Heart left ventricle (tissue), 16 donors: Measurements from ENCODE around the gene ANKDD1A. TPM values are rescaled to one million over a fixed set of nuclear protein-coding genes. Genes with fewer than 3 reads are reported as not detected.

ENCODE experiments used
- ATAC-seq, 4 donors: fragments of 200-7000 bp; cut with Tn5 transposase; one replicate each; pipeline ENCODE4 v1.9.1; 2020 to 2022; ENCODE audit warnings: moderate library complexity in 4 of 4, mild to moderate bottlenecking in 3 of 4, moderate number of reproducible peaks in 1 of 4
- DNase-seq, 5 donors: peaks; one replicate each; pipeline ENCODE4 v3.0.0-alpha.2; 2020
- H3K27ac ChIP-seq, 12 donors: fragments of 200-600 bp; sonication (generic) in 4 of 12; one replicate each; pipeline versions ENCODE4 v1.5.0 to v1.8.0; 2016 to 2022; ENCODE audit warnings: mild to moderate bottlenecking in 2 of 12
- H3K27me3 ChIP-seq, 9 donors: fragments of 200-600 bp; sonication (generic) in 2 of 9; one replicate each; pipeline versions ENCODE4 v1.5.1 to v1.8.0; 2016 to 2022; ENCODE audit warnings: mild to moderate bottlenecking in 3 of 9
- H3K36me3 ChIP-seq, 9 donors: fragments of 200-600 bp; sonication (generic) in 2 of 9; one replicate each; pipeline versions ENCODE4 v1.5.0 to v1.8.0; 2018 to 2022; ENCODE audit warnings: mild to moderate bottlenecking in 2 of 9
- H3K4me1 ChIP-seq, 12 donors: fragments of 200-600 bp; sonication (generic) in 4 of 12; one replicate each; pipeline versions ENCODE4 v1.5.0 to v1.8.0; 2016 to 2022; ENCODE audit warnings: mild to moderate bottlenecking in 3 of 12
- H3K4me3 ChIP-seq, 12 donors: fragments of 200-600 bp; sonication (generic) in 4 of 12; one replicate each; pipeline versions ENCODE4 v1.5.0 to v1.8.0; 2017 to 2022; ENCODE audit warnings: mild to moderate bottlenecking in 9 of 12, moderate library complexity in 4 of 12
- H3K9me3 ChIP-seq, 12 donors: fragments of 200-600 bp; sonication (generic) in 4 of 12; one replicate each; pipeline versions ENCODE4 v1.5.0 to v1.8.0; 2016 to 2022; ENCODE audit warnings: mild to moderate bottlenecking in 1 of 12
- CTCF ChIP-seq, 12 donors: fragments of 200-600 bp; sonication (generic) in 4 of 12; IDR thresholded peaks; one replicate each; pipeline versions ENCODE4 v1.5.0 to v1.8.0; 2018 to 2022; ENCODE audit warnings: antibody characterized with exemption in 12 of 12, mild to moderate bottlenecking in 5 of 12
- POLR2A ChIP-seq, 2 donors: fragments of 450-650 bp; IDR thresholded peaks; one replicate each; pipeline ENCODE4 v1.6.1; 2017; ENCODE audit warnings: antibody characterized with exemption in 2 of 2, mild to moderate bottlenecking in 2 of 2, moderate library complexity in 2 of 2
- WGBS, 4 donors: extraction: QIAGEN DNeasy Blood & Tissue Kit in 2 of 4; methylation state at CpG; one replicate each; pipeline versions ENCODE4 v1.1.5 to v1.1.7; 2013 to 2018; 5-methylcytosine and 5-hydroxymethylcytosine counted together
- intact Hi-C, 10 donors: fragments of 100-400 bp; cut with DNase I; formaldehyde crosslinking; loops; one replicate each; pipeline versions ENCODE4 v1.11.1 to v1.14.2; 2022
- polyA plus RNA-seq, 2 donors: library from polyadenylated mRNA; stranded (reverse); fragments of 200-250 nt; gene quantifications; one replicate each; pipeline ENCODE4 v1.2.3, GENCODE V29; 2013
- total RNA-seq, 9 donors: library from RNA; depleted of rRNA in 2 of 9; stranded (reverse); fragments of >200 nt in 2 of 9; fragmentation: NEBNext Ultra II Directional in 3 of 9; extraction: Animal tissue kit (Norgen Biotek cat#: 25700) in 3 of 9; gene quantifications; one replicate each; pipeline versions ENCODE4 v1.1.0 to v1.2.4, GENCODE V29; 2016 to 2023
- donor health status: ischemic (EF 13 %, LVEDD 7.1; RV severe dilation, severe dysfunction).
- donor health status: healthy with polysubstance abuse.
- donor health status: DM: no; HTN: yes; CAD: no.
- donor health status: DM: no; HTN: no; CAD: no.
- donor health status: ischemic (EF 25% LVEDD 6.9; RV normal size, moderate dysfunction).
- donor health status: ischemic (EF 25% LVEDD 5.7; RV mildly dilated, moderate dysfunction).
- donor health status: healthy.
- donor health status: DM: yes; HTN: yes; CAD: no.
- donor health status: ischemic (EF 35%, LVEDD 5.7; RV mildly dilated, moderate dysfunction).
- donor health status: nonischemic (EF 11% LVEDD 7.7; RV severe dilation, severe dysfunction).
- donor health status: DM: yes; HTN: yes; CAD: no.
- donor health status: PGD.
- donor health status: ischemic (EF 29% LVEDD 5.4; RV normal size, mild dysfunction).
- donor health status: nonischemic (EF 23%, LVEDD 6.1; RV moderate dilation, normal function).

The ANKDD1A gene
- total and polyA plus RNA-seq, 11 donors: 0.42 to 3.4 (median 1.1) TPM

GRCh38 chr15:64903326-64903950 lies 8.3 kb upstream of the ANKDD1A start:
- intact Hi-C loops: loop anchor here in 1 of 10 donors (10.0 kb wide), 1 partner anchor 89 kb away; no protein-coding TSS in a partner anchor
- ATAC-seq (no peak), DNase-seq (no peak)
- H3K36me3 ChIP-seq: no peaks in the 10 kb centered on the region
- H3K27me3 ChIP-seq: no peaks in the 10 kb centered on the region
- 87 to 94% (median 90%) methylated on average over 4 of the region's 4 CpGs for WGBS, 4 donors
- peaks cover 0 to 20% (median 11%) of the 10 kb centered on the region in 12 donors for H3K9me3 ChIP-seq
- H3K27ac ChIP-seq: peak overlapping the region in 1 of 12 donors; percentile 80
- TF ChIP-seq POLR2A (IDR thresholded peaks at IDR 0.05): no peak
- no peak for TF ChIP-seq CTCF (IDR thresholded peaks at IDR 0.05)
- no peak overlapping the region for H3K4me3 ChIP-seq
- H3K4me1 ChIP-seq: peaks cover 0 to 50% (median 2%) of the 10 kb centered on the region in 12 donors

- no peak for TF ChIP-seq CTCF (IDR thresholded peaks at IDR 0.05)
- no peak for TF ChIP-seq POLR2A (IDR thresholded peaks at IDR 0.05)
- H3K27me3 ChIP-seq: no peaks in the 10 kb centered on the region
- peaks cover 0 to 20% (median 11%) of the 10 kb centered on the region in 12 donors for H3K9me3 ChIP-seq
- no peak for ATAC-seq
- no peak for DNase-seq
- H3K36me3 ChIP-seq: no peaks in the 10 kb centered on the region
- WGBS, 4 donors: 91 to 97% (median 93%) methylated on average over 4 of the region's 4 CpGs
- peaks cover 0 to 43% (median 2%) of the 10 kb centered on the region in 12 donors for H3K4me1 ChIP-seq
- intact Hi-C loops: loop anchor here in 3 of 10 donors (2.0 to 10.0 kb wide), 3 partner anchors 89 to 217 kb away; no protein-coding TSS in a partner anchor
- H3K4me3 ChIP-seq: no peak overlapping the region
- H3K27ac ChIP-seq: peak overlapping the region in 1 of 12 donors; percentile 80
These were observed 7.5 kb upstream of the ANKDD1A start for GRCh38 chr15:64904189-64904588.

GRCh38 chr15:64905119-64905831 lies 6.4 kb upstream of the ANKDD1A start:
- peaks cover 0 to 17% (median 11%) of the 10 kb centered on the region in 12 donors for H3K9me3 ChIP-seq
- DNase-seq: peak; percentile 81 to 92 (median 83)
- H3K4me1 ChIP-seq: peaks cover 0 to 38% (median 2%) of the 10 kb centered on the region in 12 donors
- peak; percentile 68 to 95 (median 94) for ATAC-seq
- TF ChIP-seq CTCF (IDR thresholded peaks at IDR 0.05) (peak; percentile 82 to 96 (median 91)), POLR2A (IDR thresholded peaks at IDR 0.05) (no peak)
- peak overlapping the region in 4 of 12 donors; percentile 5 to 59 (median 42) for H3K27ac ChIP-seq
- 15 to 18% (median 16%) methylated on average over 30 of the region's 30 CpGs for WGBS, 4 donors
- H3K36me3 ChIP-seq: no peaks in the 10 kb centered on the region
- peak overlapping the region in 10 of 12 donors; percentile 10 to 59 (median 44) for H3K4me3 ChIP-seq
- intact Hi-C loops: loop anchor here in 9 of 10 donors (1.0 to 10.0 kb wide), 10 partner anchors 78 to 218 kb away; partner anchors contain the start of gene PIF1 (in 1 of the 9)
- peaks cover 0 to 2% (median 0%) of the 10 kb centered on the region in 9 donors for H3K27me3 ChIP-seq

GRCh38 chr15:64905941-64906340 lies 5.8 kb upstream of the ANKDD1A start:
- DNase-seq: no peak
- 82 to 90% (median 83%) methylated on average over 8 to 9 of the region's 9 CpGs for WGBS, 4 donors
- Histone ChIP-seq H3K27me3 (peaks cover 0 to 5% (median 0%) of the 10 kb centered on the region in 9 donors), H3K27ac (no peak overlapping the region), H3K4me1 (peaks cover 0 to 39% (median 2%) of the 10 kb centered on the region in 12 donors), H3K36me3 (no peaks in the 10 kb centered on the region), H3K4me3 (peak overlapping the region in 1 of 12 donors; percentile 59), H3K9me3 (peaks cover 0 to 10% (median 8%) of the 10 kb centered on the region in 12 donors)
- intact Hi-C loops: loop anchor here (1.0 to 10.0 kb wide), 10 partner anchors 79 to 219 kb away; partner anchors contain the start of gene PIF1 (in 1 of the 10)
- TF ChIP-seq CTCF (IDR thresholded peaks at IDR 0.05) (no peak), POLR2A (IDR thresholded peaks at IDR 0.05) (no peak)
- no peak for ATAC-seq
